ENCODE measurements around the gene ECI2.
"Not testable (repeated sequence)": the region's sequence is repeated elsewhere in the genome, so short reads cannot be mapped to it uniquely, and the experiment has no call there.

The ECI2 gene

GRCh38 chr6:4091941-4092340 lies 43.4 kb downstream of the ECI2 start:
- TF ChIP-seq CTCF (IDR thresholded peaks at IDR 0.05; ENCODE audit: low read depth, low read length) (no peak), MYC (IDR thresholded peaks at IDR 0.05; ENCODE audit: low read depth, low read length) (no peak), MAX (IDR thresholded peaks at IDR 0.05; ENCODE audit: low read depth, low read length) (no peak), POLR2A (IDR thresholded peaks at IDR 0.05; ENCODE audit: extremely low read depth, insufficient read length) (no peak)
- DNase-seq (ENCODE audit: low read depth), result no peak
- H3K4me3 ChIP-seq (ENCODE audit: low read depth, low read length), result no peak overlapping the region

- not testable (repeated sequence) for H3K4me3 ChIP-seq (ENCODE audit: low read depth, low read length); DNase-seq (ENCODE audit: low read depth)
Measured at GRCh38 chr6:4090043-4090442, 45.3 kb downstream of the ECI2 start.

- TF ChIP-seq MYC (IDR thresholded peaks at IDR 0.05; ENCODE audit: low read depth, low read length) (no peak), MAX (IDR thresholded peaks at IDR 0.05; ENCODE audit: low read depth, low read length) (no peak), POLR2A (IDR thresholded peaks at IDR 0.05; ENCODE audit: extremely low read depth, insufficient read length) (no peak), CTCF (IDR thresholded peaks at IDR 0.05; ENCODE audit: low read depth, low read length) (no peak)
- no peak overlapping the region for H3K4me3 ChIP-seq (ENCODE audit: low read depth, low read length)
- DNase-seq (ENCODE audit: low read depth), result no peak
Measured at GRCh38 chr6:4088704-4089103, 46.7 kb downstream of the ECI2 start.

- no peak for TF ChIP-seq MYC (IDR thresholded peaks at IDR 0.05; ENCODE audit: low read depth, low read length)
- no peak for TF ChIP-seq MAX (IDR thresholded peaks at IDR 0.05; ENCODE audit: low read depth, low read length)
- no peak for TF ChIP-seq CTCF (IDR thresholded peaks at IDR 0.05; ENCODE audit: low read depth, low read length)
- TF ChIP-seq POLR2A (IDR thresholded peaks at IDR 0.05; ENCODE audit: extremely low read depth, insufficient read length), result no peak
- H3K4me3 ChIP-seq (ENCODE audit: low read depth, low read length), result no peak overlapping the region
- no peak for DNase-seq (ENCODE audit: low read depth)
Measured at GRCh38 chr6:4085332-4085700, 50.1 kb downstream of the ECI2 start.

GRCh38 chr6:4084444-4085331 lies 50.7 kb downstream of the ECI2 start:
- TF ChIP-seq CTCF (IDR thresholded peaks at IDR 0.05; ENCODE audit: low read depth, low read length), result no peak
- H3K4me3 ChIP-seq (ENCODE audit: low read depth, low read length), result no peak overlapping the region
- no peak for DNase-seq (ENCODE audit: low read depth)

GRCh38 chr6:4078691-4079471 lies 56.5 kb downstream of the ECI2 start, which contains the start of gene FAM217A:
FAM217A (minus strand) TSS chr6:4079137; CDS start chr6:4077414, 1,723 bp downstream.
- DNase-seq (ENCODE audit: low read depth), result no peak
- TF ChIP-seq CTCF (IDR thresholded peaks at IDR 0.05; ENCODE audit: low read depth, low read length), result no peak
- H3K4me3 ChIP-seq (ENCODE audit: low read depth, low read length), result no peak within 1 kb of the TSS
